Measurements from ENCODE around the gene SSPN.
A peak's percentile ranks its signal among the peaks of the same experiment; 100 is the strongest.
"Not testable (repeated sequence)": the region's sequence is repeated elsewhere in the genome, so short reads cannot be mapped to it uniquely, and the experiment has no call there.

The SSPN gene

DNA sequence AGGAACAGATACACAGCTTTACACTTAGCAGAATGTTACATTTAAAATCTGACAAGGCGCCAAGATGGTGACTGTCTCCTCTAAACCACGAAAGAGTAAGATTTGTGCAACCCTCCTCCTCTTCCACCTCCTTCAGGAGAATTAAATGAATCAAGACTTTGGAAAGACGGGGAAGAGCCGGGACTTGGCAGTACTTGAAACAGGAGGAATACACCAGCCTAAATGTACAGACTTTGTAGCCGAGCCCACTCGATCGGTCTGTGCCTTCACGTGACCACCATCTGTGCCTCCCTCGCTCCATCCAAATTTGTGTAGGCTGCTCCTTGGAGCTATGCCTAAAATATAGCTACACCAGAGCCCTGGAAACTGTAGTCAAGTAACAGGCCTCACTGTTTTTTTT, 38.3 kb downstream of the SSPN start:
- H3K27ac Mint-ChIP-seq: no peak overlapping the region
- peaks cover 9% of the 10 kb centered on the region for H3K27me3 Mint-ChIP-seq (ENCODE audit: low read depth, poor library complexity)
- DNase-seq: no peak
- no peak overlapping the region for H3K4me3 Mint-ChIP-seq
- H3K9me3 Mint-ChIP-seq: peaks cover 4% of the 10 kb centered on the region
- H3K4me1 Mint-ChIP-seq: no peaks in the 10 kb centered on the region
- H3K36me3 Mint-ChIP-seq (ENCODE audit: low read depth): no peaks in the 10 kb centered on the region
- TF ChIP-seq CTCF (IDR thresholded peaks at IDR 0.05): no peak

GRCh38 chr12:26235465-26235864, 40.1 kb downstream of the SSPN start:
- peaks cover 12% of the 10 kb centered on the region for H3K27me3 Mint-ChIP-seq (ENCODE audit: low read depth, poor library complexity)
- H3K9me3 Mint-ChIP-seq; H3K27ac Mint-ChIP-seq; H3K36me3 Mint-ChIP-seq (ENCODE audit: low read depth); DNase-seq; H3K4me3 Mint-ChIP-seq: not testable (repeated sequence)
- H3K4me1 Mint-ChIP-seq: peaks cover 12% of the 10 kb centered on the region

GRCh38 chr12:26238341-26239121, 43.2 kb downstream of the SSPN start:
- Mint-ChIP-seq H3K4me1 (peaks cover 12% of the 10 kb centered on the region), H3K9me3 (peaks cover 4% of the 10 kb centered on the region), H3K27me3 (ENCODE audit: low read depth, poor library complexity) (peaks cover 11% of the 10 kb centered on the region), H3K4me3 (no peak overlapping the region), H3K27ac (no peak overlapping the region), H3K36me3 (ENCODE audit: low read depth) (no peaks in the 10 kb centered on the region)
- no peak for TF ChIP-seq CTCF (IDR thresholded peaks at IDR 0.05)
- no peak for DNase-seq

DNA sequence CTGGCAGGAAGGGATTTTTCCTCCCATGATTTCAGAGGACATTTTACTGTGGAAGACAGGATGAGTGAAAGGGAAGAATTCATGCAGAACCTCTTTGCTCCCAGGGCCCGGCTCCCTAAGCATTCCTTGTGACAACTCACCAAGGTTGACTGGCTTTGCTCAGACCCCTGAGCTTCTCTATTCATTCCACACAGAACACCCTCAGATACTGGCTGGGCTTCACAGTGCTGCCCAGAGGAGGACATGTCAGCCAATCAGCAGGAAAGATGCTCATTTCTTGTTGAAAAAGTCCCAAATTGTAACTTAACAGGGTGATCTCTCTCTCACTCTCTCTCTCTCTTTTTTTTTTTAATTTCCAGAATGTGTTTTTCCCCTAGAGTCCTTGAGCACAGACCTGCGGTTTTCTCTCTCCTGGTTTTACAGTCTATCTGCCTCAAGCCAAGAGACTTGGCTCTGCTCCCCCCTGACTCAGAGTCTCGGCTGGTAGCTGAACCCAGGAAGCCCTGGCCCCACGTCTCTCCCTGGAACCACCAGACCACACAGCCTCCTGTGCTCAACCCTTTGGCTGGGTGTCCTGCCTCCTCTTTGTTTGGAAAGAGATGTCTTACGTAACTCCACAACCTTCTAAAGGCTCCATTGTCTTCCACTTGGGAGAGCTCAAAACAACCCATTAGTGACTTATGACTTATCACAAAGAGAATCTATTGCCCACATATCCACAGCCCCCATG, 43.9 kb downstream of the SSPN start:
- TF ChIP-seq CTCF (IDR thresholded peaks at IDR 0.05): no peak
- Mint-ChIP-seq H3K27me3 (ENCODE audit: low read depth, poor library complexity) (peaks cover 8% of the 10 kb centered on the region), H3K9me3 (peaks cover 4% of the 10 kb centered on the region), H3K36me3 (ENCODE audit: low read depth) (no peaks in the 10 kb centered on the region), H3K27ac (no peak overlapping the region), H3K4me3 (no peak overlapping the region), H3K4me1 (peaks cover 12% of the 10 kb centered on the region)
- peak; percentile 29 for DNase-seq

DNA sequence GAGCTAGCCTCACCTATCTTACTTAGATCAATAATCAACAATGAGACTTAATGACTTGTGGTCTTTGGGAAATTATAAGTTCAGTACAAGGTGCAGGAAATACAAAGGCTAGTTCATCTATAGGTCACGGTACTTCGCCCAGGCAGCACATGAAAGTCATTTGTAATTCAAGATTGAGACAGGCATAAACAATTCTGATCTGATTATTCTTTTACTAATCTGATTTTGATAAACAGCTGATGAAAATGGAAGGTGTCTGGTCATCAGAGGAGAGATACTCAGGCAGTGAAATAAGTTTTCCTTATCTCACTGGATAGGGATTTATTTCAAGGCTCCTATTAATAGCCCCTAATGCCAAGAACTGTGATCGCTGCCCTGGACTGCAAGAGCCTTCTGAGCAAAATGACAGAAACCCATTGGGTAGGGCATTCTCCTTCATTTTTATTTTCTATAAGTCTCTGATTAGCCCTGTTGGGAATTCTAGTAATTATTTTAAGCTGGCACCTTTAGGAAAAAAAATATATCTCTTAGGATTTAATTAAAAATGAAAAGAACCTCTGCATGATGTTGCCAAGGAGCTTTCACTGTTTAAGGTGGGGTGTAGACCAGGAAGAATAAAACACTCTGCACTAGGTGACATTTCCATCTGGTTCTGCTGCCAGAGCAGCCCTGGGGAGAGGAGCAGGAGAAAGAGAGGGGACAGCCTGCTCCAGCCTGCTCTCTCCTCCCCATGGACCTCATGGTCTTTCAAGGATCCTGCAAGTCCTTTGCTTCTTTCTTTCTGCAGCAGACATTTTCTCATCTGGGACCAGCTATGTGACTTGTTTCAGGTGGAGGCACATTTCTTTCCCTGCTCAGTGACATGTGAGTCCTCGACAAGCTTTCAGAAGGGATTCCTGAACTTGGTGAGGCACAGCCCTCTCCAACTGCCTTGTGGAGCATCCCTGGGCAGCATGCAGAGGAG, 44.8 kb downstream of the SSPN start:
- no peaks in the 10 kb centered on the region for H3K36me3 Mint-ChIP-seq (ENCODE audit: low read depth)
- H3K27ac Mint-ChIP-seq: no peak overlapping the region
- H3K4me3 Mint-ChIP-seq: no peak overlapping the region
- no peak for DNase-seq
- H3K27me3 Mint-ChIP-seq (ENCODE audit: low read depth, poor library complexity): peaks cover 8% of the 10 kb centered on the region
- H3K4me1 Mint-ChIP-seq: peaks cover 12% of the 10 kb centered on the region
- no peak for TF ChIP-seq CTCF (IDR thresholded peaks at IDR 0.05)
- H3K9me3 Mint-ChIP-seq: peaks cover 4% of the 10 kb centered on the region

- Mint-ChIP-seq H3K9me3 (peaks cover 1% of the 10 kb centered on the region), H3K4me1 (peaks cover 12% of the 10 kb centered on the region), H3K27ac (no peak overlapping the region), H3K4me3 (no peak overlapping the region), H3K36me3 (ENCODE audit: low read depth) (no peaks in the 10 kb centered on the region), H3K27me3 (ENCODE audit: low read depth, poor library complexity) (peaks cover 8% of the 10 kb centered on the region)
- no peak for TF ChIP-seq CTCF (IDR thresholded peaks at IDR 0.05)
- DNase-seq: no peak
Observed at GRCh38 chr12:26241080-26241479, 45.7 kb downstream of the SSPN start.

Data from nephron progenitor cell (in vitro differentiated cells).